Mesothelial cell of epicardium (in vitro differentiated cells): ENCODE measurements around the gene PBOV1. TPM values are rescaled to one million over a fixed set of nuclear protein-coding genes. Genes with fewer than 3 reads are reported as not detected.

Source experiments
- DNase-seq, 2 experiments: peaks; one replicate each; pipeline ENCODE4 v3.0.0; 2021; ENCODE audit warnings: low spot score in 2 of 2; ENCODE audit not compliant: unreplicated experiment in 2 of 2
- H3K27ac Mint-ChIP-seq: 2 replicates; pipeline ENCODE4 v1.8.0; 2021; ENCODE audit warnings: mixed read lengths
- H3K27me3 Mint-ChIP-seq: 2 replicates; pipeline ENCODE4 v1.8.0; 2021; ENCODE audit warnings: low read depth, mixed read lengths
- H3K36me3 Mint-ChIP-seq: 2 replicates; pipeline ENCODE4 v1.8.0; 2021; ENCODE audit warnings: mixed read lengths
- H3K4me1 Mint-ChIP-seq: 2 replicates; pipeline ENCODE4 v1.8.0; 2021; ENCODE audit warnings: mixed read lengths
- H3K4me3 Mint-ChIP-seq: 2 replicates; pipeline ENCODE4 v1.8.0; 2021; ENCODE audit warnings: mild to moderate bottlenecking, moderate library complexity, mixed read lengths
- H3K9me3 Mint-ChIP-seq: 2 replicates; pipeline ENCODE4 v1.8.0; 2021; ENCODE audit warnings: mixed read lengths
- total RNA-seq: library from RNA; stranded (reverse); gene quantifications from 3 replicates; pipeline ENCODE4 v1.2.1, GENCODE V29; 2021
- TF ChIP-seq, protein P1 (sequence below): fragments of 200-600 bp; sonication (generic); IDR thresholded peaks from one replicate; pipeline ENCODE4 v1.5.0; 2021; ENCODE audit warnings: antibody characterized with exemption; ENCODE audit not compliant: unreplicated experiment

The PBOV1 gene
- total RNA-seq, 1 donor from 2014 or later, result not detected

DNA sequence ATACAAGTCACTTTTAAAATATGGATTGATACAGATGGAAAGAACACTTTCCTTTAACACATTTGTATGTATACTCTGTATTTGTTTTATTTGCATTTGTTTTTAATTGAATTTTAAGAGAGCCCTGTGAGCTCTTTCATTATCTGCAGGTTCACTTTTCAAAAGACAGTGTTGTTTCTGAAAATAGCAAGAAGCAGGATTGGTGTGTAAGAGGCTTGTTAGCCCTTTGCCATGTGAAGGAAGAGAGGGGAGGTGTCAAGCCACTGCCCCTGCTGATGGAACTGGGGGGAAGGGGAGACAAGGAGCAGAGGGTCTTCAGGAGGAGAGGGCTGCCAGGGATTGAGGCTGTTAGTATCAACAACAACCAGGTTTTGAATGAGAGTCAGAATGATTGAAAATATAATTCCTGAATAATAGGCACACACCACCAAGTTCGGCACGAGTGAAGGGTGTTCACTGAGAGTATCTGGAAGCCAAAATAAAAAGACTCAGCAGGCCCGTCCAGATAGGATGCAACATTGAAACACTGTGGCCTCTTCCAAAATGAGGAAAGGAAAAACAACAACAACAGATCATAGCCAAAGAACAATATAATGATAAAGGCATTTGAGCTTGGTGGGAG is 12.6 kb upstream of the PBOV1 start:
- peaks cover 45% of the 10 kb centered on the region for H3K4me1 Mint-ChIP-seq
- H3K36me3 Mint-ChIP-seq, result no peaks in the 10 kb centered on the region
- H3K9me3 Mint-ChIP-seq, result no peaks in the 10 kb centered on the region
- TF ChIP-seq, protein P1, sequence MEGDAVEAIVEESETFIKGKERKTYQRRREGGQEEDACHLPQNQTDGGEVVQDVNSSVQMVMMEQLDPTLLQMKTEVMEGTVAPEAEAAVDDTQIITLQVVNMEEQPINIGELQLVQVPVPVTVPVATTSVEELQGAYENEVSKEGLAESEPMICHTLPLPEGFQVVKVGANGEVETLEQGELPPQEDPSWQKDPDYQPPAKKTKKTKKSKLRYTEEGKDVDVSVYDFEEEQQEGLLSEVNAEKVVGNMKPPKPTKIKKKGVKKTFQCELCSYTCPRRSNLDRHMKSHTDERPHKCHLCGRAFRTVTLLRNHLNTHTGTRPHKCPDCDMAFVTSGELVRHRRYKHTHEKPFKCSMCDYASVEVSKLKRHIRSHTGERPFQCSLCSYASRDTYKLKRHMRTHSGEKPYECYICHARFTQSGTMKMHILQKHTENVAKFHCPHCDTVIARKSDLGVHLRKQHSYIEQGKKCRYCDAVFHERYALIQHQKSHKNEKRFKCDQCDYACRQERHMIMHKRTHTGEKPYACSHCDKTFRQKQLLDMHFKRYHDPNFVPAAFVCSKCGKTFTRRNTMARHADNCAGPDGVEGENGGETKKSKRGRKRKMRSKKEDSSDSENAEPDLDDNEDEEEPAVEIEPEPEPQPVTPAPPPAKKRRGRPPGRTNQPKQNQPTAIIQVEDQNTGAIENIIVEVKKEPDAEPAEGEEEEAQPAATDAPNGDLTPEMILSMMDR, result no peak
- no peak overlapping the region for H3K4me3 Mint-ChIP-seq
- no peak for DNase-seq
- H3K27me3 Mint-ChIP-seq, result no peaks in the 10 kb centered on the region
- peak overlapping the region; percentile 27 for H3K27ac Mint-ChIP-seq

DNA sequence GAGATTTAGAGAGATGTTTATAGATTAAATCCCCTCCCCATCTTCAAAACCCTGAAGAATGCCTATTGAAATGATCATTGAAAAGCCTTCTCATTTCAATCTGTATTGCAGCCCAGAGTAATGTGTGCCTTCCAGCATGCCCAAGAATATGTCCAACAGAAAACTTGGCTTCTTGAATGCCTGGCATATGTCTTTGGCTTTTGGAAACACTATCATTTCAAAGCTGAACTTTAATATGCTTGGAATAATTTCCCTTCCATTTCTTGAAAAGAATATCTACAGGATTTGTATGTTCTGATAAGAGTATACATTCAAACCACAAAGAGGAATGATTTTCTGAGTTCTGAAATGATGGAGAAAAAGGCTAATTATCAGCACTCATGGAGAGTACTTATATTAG is 11.9 kb upstream of the PBOV1 start:
- Mint-ChIP-seq H3K4me3 (no peak overlapping the region), H3K27me3 (no peaks in the 10 kb centered on the region), H3K4me1 (peaks cover 41% of the 10 kb centered on the region), H3K9me3 (no peaks in the 10 kb centered on the region), H3K36me3 (no peaks in the 10 kb centered on the region), H3K27ac (no peak overlapping the region)
- DNase-seq, result no peak
- TF ChIP-seq, protein P1, result no peak

DNA sequence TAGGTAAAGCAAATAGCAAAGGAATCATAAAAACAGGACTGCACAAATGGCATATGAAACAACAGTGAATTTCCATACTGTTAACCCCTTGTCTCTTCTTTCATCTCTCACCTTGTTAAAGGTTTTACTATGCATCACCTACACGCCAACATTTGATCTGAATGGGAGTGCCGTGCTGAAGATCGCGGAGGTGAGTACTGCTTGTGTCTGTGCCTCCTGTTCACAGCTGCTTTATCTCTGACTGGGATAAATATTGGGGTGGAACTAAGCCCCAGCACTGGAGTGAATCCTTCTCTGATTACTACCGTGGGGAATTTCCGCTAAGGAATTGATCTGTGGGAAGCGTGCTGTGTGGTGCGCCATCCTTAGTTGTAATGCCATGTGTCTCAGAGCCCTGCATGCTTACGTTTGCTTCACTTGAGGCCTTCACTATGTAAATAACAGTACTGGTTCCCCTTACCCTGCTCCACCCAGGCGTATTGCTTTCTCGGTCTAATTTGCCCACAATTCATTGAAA is 11.4 kb upstream of the PBOV1 start:
- Mint-ChIP-seq H3K27me3 (no peaks in the 10 kb centered on the region), H3K4me3 (no peak overlapping the region), H3K4me1 (peaks cover 38% of the 10 kb centered on the region), H3K27ac (no peak overlapping the region), H3K9me3 (no peaks in the 10 kb centered on the region), H3K36me3 (no peaks in the 10 kb centered on the region)
- DNase-seq, result no peak
- TF ChIP-seq, protein P1, result no peak

DNA sequence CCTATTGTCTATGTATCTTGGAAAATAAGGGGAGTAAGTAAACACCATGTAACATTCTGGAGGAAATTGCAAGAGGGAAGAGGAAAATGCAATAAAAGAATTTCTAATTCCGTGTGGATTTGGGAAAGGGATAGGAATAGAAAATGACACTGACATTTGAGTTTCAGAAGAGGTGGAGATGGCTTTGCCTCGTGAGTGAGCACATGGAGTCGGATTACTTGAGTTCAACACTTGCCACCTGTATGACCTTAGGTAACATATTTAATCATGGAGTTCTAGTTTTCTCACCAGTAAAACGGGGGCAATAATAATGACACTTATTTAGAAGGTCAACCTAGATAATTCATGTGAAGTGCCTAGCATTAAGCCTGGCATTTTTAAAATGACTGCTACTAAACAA is 10.8 kb upstream of the PBOV1 start:
- H3K9me3 Mint-ChIP-seq, result no peaks in the 10 kb centered on the region
- H3K36me3 Mint-ChIP-seq, result no peaks in the 10 kb centered on the region
- no peak for DNase-seq
- no peaks in the 10 kb centered on the region for H3K27me3 Mint-ChIP-seq
- no peak overlapping the region for H3K4me3 Mint-ChIP-seq
- TF ChIP-seq, protein P1, result no peak
- H3K4me1 Mint-ChIP-seq, result peaks cover 32% of the 10 kb centered on the region
- H3K27ac Mint-ChIP-seq, result no peak overlapping the region

DNA sequence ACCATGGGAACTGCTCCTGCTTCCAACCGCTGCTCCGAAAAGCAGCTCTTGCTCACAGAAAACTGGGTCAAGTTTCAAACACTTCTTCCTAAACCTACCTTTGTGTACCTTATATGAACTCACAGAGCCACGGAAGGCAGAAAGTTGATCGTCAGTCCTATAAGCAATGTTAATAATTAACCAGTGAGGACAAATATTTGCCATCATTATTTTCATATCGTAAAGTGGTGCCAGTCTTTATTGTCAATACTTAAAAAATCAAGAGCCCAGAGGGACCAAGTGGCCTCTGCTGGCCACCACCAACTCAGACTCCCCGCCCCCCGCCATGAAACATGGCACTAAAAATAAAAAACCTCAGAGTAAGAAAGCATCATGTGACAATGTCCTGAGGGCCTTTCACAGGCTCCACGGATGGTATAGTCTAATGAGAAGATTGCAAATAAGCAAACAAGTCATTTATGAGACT is 9.1 kb upstream of the PBOV1 start:
- H3K36me3 Mint-ChIP-seq, result no peaks in the 10 kb centered on the region
- H3K27me3 Mint-ChIP-seq, result no peaks in the 10 kb centered on the region
- no peak overlapping the region for H3K4me3 Mint-ChIP-seq
- no peak overlapping the region for H3K27ac Mint-ChIP-seq
- H3K9me3 Mint-ChIP-seq, result no peaks in the 10 kb centered on the region
- no peak for DNase-seq
- H3K4me1 Mint-ChIP-seq, result peaks cover 29% of the 10 kb centered on the region
- TF ChIP-seq, protein P1, result no peak
